Calu3 (cell line): ENCODE measurements around the gene ARRDC4. TPM values are rescaled to one million over a fixed set of nuclear protein-coding genes. Genes with fewer than 3 reads are reported as not detected.

Source experiments
- BruUV-seq: library from RNA; stranded (reverse); fragments of 400-500 nt; replicated peaks from 2 replicates; lab custom pipeline; 2021; lab: Mats Ljungman, UMichigan
- CTCF ChIA-PET: fragments of 300-600 bp; sonication (Branson Sonifier 250); formaldehyde crosslinking; loops from one replicate; lab custom pipeline; 2022; ENCODE audit warnings: antibody characterized with exemption; lab: Charles Lee
- DNase-seq: peaks from one replicate; pipeline ENCODE4 v3.0.0; 2022
- H3K27ac Mint-ChIP-seq: one replicate; pipeline ENCODE4 v1.8.0; 2022; ENCODE audit warnings: mixed read lengths; ENCODE audit not compliant: unreplicated experiment
- H3K27me3 Mint-ChIP-seq: one replicate; pipeline ENCODE4 v1.8.0; 2022; ENCODE audit warnings: mixed read lengths; ENCODE audit not compliant: unreplicated experiment
- H3K36me3 Mint-ChIP-seq: one replicate; pipeline ENCODE4 v1.8.0; 2022; ENCODE audit warnings: mild to moderate bottlenecking, moderate library complexity, mixed read lengths; ENCODE audit not compliant: insufficient read depth, unreplicated experiment
- H3K4me1 Mint-ChIP-seq: one replicate; pipeline ENCODE4 v1.8.0; 2022; ENCODE audit warnings: mild to moderate bottlenecking, low read depth, mixed read lengths; ENCODE audit not compliant: unreplicated experiment
- H3K4me3 Mint-ChIP-seq: one replicate; pipeline ENCODE4 v1.8.0; 2022; ENCODE audit warnings: mild to moderate bottlenecking, low read depth, moderate library complexity, mixed read lengths; ENCODE audit not compliant: unreplicated experiment
- H3K9me3 Mint-ChIP-seq: one replicate; pipeline ENCODE4 v1.8.0; 2022; ENCODE audit warnings: low read depth, mixed read lengths; ENCODE audit not compliant: unreplicated experiment
- intact Hi-C: fragments of 100-400 bp; cut with micrococcal nuclease; formaldehyde crosslinking; loops from one replicate; pipeline ENCODE4 v1.10.0; 2022; ENCODE audit not compliant: unreplicated experiment
- total RNA-seq: library from RNA; stranded (reverse); gene quantifications from 2 replicates; pipeline ENCODE4 v1.2.3, GENCODE V29; 2022
- TF ChIP-seq, protein P1 (sequence below): fragments of 200-600 bp; IDR thresholded peaks from one replicate; pipeline ENCODE4 v1.8.0; 2022; ENCODE audit warnings: antibody characterized with exemption; ENCODE audit not compliant: unreplicated experiment

The ARRDC4 gene
- total RNA-seq, 1 experiment from 2014 or later = 3.0 TPM

DNA sequence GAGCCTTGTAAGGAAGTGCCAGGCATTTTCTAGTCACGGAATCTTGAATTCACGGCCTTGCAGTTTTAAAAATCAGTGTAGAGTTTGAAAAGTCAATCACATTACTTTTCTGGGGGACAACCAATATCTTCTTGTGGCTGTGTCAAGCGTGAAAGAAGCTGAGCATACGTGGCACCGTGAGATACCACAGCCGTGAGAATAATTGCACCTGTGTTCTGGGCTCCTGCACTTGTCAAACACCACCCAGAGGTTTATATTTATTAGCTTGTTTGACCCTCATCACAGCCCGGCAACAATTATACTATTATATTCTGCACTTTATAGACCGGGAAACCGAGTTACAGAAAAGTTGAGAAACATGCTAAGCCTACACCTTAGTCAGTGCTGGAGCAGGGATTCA lies 45.2 kb downstream of the ARRDC4 start:
- CTCF ChIA-PET = no interaction called here
- TF ChIP-seq, protein P1, sequence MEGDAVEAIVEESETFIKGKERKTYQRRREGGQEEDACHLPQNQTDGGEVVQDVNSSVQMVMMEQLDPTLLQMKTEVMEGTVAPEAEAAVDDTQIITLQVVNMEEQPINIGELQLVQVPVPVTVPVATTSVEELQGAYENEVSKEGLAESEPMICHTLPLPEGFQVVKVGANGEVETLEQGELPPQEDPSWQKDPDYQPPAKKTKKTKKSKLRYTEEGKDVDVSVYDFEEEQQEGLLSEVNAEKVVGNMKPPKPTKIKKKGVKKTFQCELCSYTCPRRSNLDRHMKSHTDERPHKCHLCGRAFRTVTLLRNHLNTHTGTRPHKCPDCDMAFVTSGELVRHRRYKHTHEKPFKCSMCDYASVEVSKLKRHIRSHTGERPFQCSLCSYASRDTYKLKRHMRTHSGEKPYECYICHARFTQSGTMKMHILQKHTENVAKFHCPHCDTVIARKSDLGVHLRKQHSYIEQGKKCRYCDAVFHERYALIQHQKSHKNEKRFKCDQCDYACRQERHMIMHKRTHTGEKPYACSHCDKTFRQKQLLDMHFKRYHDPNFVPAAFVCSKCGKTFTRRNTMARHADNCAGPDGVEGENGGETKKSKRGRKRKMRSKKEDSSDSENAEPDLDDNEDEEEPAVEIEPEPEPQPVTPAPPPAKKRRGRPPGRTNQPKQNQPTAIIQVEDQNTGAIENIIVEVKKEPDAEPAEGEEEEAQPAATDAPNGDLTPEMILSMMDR = no peak
- Mint-ChIP-seq H3K4me1 (no peaks in the 10 kb centered on the region), H3K27ac (no peak overlapping the region), H3K9me3 (no peaks in the 10 kb centered on the region), H3K4me3 (no peak overlapping the region), H3K36me3 (no peaks in the 10 kb centered on the region), H3K27me3 (no peaks in the 10 kb centered on the region)
- no peak for DNase-seq
- intact Hi-C loops = no loop called here
- BruUV-seq = no TSS peak

DNA sequence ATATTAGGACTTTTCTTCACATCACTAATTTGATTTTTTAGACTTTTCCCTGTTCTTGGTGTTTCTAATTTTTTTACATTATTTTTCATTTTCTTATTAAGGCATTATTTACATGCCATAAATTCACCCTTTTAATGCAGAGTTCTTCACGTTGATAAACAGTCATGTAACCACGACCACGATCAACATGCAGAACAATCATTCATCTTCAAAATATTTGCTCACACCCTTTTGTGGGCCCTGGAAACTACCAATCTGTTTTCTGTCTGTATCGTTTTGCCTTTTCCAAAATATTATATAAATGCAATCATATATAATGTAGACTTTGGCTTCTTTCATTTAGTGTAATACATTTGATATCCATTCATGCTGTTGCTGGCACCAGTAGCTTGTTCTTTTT lies 48.7 kb downstream of the ARRDC4 start:
- TF ChIP-seq, protein P1 = no peak
- CTCF ChIA-PET = no interaction called here
- Mint-ChIP-seq H3K27me3 (no peaks in the 10 kb centered on the region), H3K4me3 (no peak overlapping the region), H3K4me1 (no peaks in the 10 kb centered on the region), H3K9me3 (no peaks in the 10 kb centered on the region), H3K27ac (no peak overlapping the region), H3K36me3 (no peaks in the 10 kb centered on the region)
- BruUV-seq = no TSS peak
- no peak for DNase-seq
- intact Hi-C loops = no loop called here

DNA sequence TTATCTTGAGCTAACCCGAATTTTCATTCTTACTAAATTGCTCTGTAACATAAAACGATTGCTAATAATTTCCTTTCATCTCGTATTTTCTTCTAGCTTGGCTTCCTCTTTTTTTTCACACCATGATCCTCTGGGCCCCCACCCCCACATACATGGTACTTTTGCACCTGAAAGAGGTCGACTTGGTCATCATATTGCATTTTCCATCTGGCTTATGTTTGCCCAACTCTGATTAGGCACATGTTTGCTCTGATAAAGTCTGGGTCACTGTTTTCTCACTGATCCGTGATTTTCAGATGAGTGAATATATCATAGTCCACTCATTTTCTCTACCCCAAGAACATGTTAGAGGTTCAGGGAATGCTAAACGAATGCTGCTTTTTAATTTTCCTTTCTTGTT lies 49.5 kb downstream of the ARRDC4 start:
- no peaks in the 10 kb centered on the region for H3K27me3 Mint-ChIP-seq
- no peaks in the 10 kb centered on the region for H3K9me3 Mint-ChIP-seq
- DNase-seq = no peak
- intact Hi-C loops = no loop called here
- no peak overlapping the region for H3K27ac Mint-ChIP-seq
- CTCF ChIA-PET = no interaction called here
- H3K36me3 Mint-ChIP-seq = no peaks in the 10 kb centered on the region
- H3K4me3 Mint-ChIP-seq = no peak overlapping the region
- no TSS peak for BruUV-seq
- no peaks in the 10 kb centered on the region for H3K4me1 Mint-ChIP-seq
- TF ChIP-seq, protein P1 = no peak

DNA sequence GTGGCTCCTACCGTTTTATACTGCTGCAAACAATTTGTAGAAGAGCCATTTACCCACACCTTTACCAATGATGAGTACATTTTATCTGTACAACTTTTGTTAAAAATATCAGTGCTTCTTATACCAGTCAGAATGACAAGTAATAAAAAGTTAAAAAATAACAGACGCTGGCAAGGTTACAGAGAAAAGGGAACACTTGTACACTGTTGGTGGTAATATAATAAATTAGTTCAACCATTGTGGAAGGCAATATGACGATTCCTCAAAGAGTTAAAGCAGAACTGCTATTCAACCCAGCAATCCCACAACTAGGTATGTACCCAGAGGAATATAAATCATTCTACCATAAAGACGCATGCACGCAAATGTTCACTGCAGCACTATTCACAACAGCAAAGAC lies 51.9 kb downstream of the ARRDC4 start:
- BruUV-seq = no TSS peak
- DNase-seq = no peak
- TF ChIP-seq, protein P1 = no peak
- intact Hi-C loops = no loop called here
- CTCF ChIA-PET = no interaction called here
- no peaks in the 10 kb centered on the region for H3K27me3 Mint-ChIP-seq
- no peaks in the 10 kb centered on the region for H3K36me3 Mint-ChIP-seq
- no peaks in the 10 kb centered on the region for H3K4me1 Mint-ChIP-seq
- H3K4me3 Mint-ChIP-seq = no peak overlapping the region
- no peaks in the 10 kb centered on the region for H3K9me3 Mint-ChIP-seq
- H3K27ac Mint-ChIP-seq = no peak overlapping the region

DNA sequence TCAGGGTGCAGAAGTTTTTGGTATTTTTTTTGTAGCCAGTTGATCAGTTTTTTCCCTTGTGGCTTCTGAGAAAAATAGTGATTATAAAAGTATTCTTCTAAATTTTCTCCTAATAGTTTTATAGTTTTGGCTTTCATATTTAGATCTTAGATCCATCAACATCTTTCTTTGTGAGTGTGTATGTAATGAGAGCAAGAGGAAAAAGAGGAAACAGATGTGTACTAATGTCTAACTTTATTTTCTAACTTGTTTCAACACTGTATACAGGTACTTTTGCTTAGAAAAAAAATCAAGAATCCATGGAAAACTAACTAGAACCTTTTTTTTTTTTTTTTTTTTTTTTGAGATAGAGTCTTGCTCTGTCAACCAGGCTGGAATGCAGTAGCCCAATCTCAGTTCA lies 53.1 kb downstream of the ARRDC4 start:
- Mint-ChIP-seq H3K27ac (no peak overlapping the region), H3K9me3 (no peaks in the 10 kb centered on the region), H3K4me1 (no peaks in the 10 kb centered on the region), H3K4me3 (no peak overlapping the region), H3K27me3 (no peaks in the 10 kb centered on the region), H3K36me3 (no peaks in the 10 kb centered on the region)
- no peak for DNase-seq
- CTCF ChIA-PET = no interaction called here
- TF ChIP-seq, protein P1 = no peak
- BruUV-seq = no TSS peak
- intact Hi-C loops = no loop called here
